Tracheal epithelial cell (primary cell): ENCODE measurements around the gene POU2F1. TPM values are rescaled to one million over a fixed set of nuclear protein-coding genes. Genes with fewer than 3 reads are reported as not detected.

Source experiments
- total RNA-seq: library from RNA; depleted of rRNA; stranded (reverse); fragments of >200 nt; gene quantifications from 2 replicates; pipeline ENCODE4 v1.2.1, GENCODE V29; 2014

Gene POU2F1
- total RNA-seq, result 3.6 and 4.5 TPM in 2 replicates

GRCh38 chr1:167220537-167221125 lies at the start of gene POU2F1:
TSS of gene POU2F1 (plus strand) at chr1:167220886. CDS start at chr1:167220898, 12 bp downstream.

Other genes starting within 250 kb of the POU2F1 start
- gene ILDR2, start 245.3 kb upstream of the POU2F1 start, total RNA-seq, result 0.21 and 3.1 TPM in 2 replicates
- gene MAEL, start 231.6 kb upstream of the POU2F1 start, total RNA-seq, result not detected in 2 replicates
- not detected in 2 replicates for gene GPA33, start 130.5 kb upstream of the POU2F1 start, total RNA-seq
- gene STYXL2, start 126.8 kb upstream of the POU2F1 start, total RNA-seq, result under 0.01 TPM in 1 of 2 replicates, not detected in the other